Natural killer cell (primary cell): Measurements from ENCODE around the gene STK32B. TPM values are rescaled to one million over a fixed set of nuclear protein-coding genes. Genes with fewer than 3 reads are reported as not detected.

Experiments used
- ATAC-seq, 3 donors: fragments of 150-1000 bp in 2 of 3; fragments of 200-7000 bp in 1 of 3; cut with Tn5 transposase; 1 replicate in 1 of 3; 2 replicates in 2 of 3; pipeline ENCODE4 v1.10.0; 2021; ENCODE audit warnings: mild to moderate bottlenecking in 2 of 3, moderate library complexity in 2 of 3
- DNase-seq, 2 donors: peaks; one replicate each; pipeline versions ENCODE4 v3.0.0 to v3.0.0-alpha.2; 2013 to 2021; ENCODE audit warnings: mixed read lengths in 1 of 2
- H3K27ac ChIP-seq: one replicate; pipeline ENCODE4 v1.5.1; 2013; ENCODE audit warnings: mild to moderate bottlenecking, low read length
- H3K27me3 ChIP-seq: one replicate; pipeline ENCODE4 v1.6.1; 2013; ENCODE audit warnings: low read length; ENCODE audit not compliant: control insufficient read depth, insufficient read depth
- H3K36me3 ChIP-seq: one replicate; pipeline ENCODE4 v1.6.1; 2013; ENCODE audit warnings: low read length; ENCODE audit not compliant: control insufficient read depth, insufficient read depth
- H3K4me1 ChIP-seq: one replicate; pipeline ENCODE4 v1.6.1; 2013; ENCODE audit warnings: low read length; ENCODE audit not compliant: control insufficient read depth, insufficient read depth
- H3K4me3 ChIP-seq: one replicate; pipeline ENCODE4 v1.5.1; 2013; ENCODE audit warnings: low read length
- H3K9me3 ChIP-seq: one replicate; pipeline ENCODE4 v1.6.1; 2013; ENCODE audit warnings: low read length; ENCODE audit not compliant: control insufficient read depth, insufficient read depth
- H3K27ac Mint-ChIP-seq, 2 donors: one replicate each; pipeline ENCODE4 v1.8.0; 2022; ENCODE audit warnings: mild to moderate bottlenecking in 2 of 2, mixed read lengths in 2 of 2, moderate library complexity in 1 of 2
- H3K27me3 Mint-ChIP-seq, 2 donors: one replicate each; pipeline ENCODE4 v1.8.0; 2022; ENCODE audit warnings: low read depth in 2 of 2, mixed read lengths in 2 of 2
- H3K36me3 Mint-ChIP-seq: one replicate; pipeline ENCODE4 v1.8.0; 2022; ENCODE audit warnings: mixed read lengths
- H3K4me1 Mint-ChIP-seq, 2 donors: one replicate each; pipeline ENCODE4 v1.8.0; 2022; ENCODE audit warnings: mixed read lengths in 2 of 2
- H3K4me3 Mint-ChIP-seq: one replicate; pipeline ENCODE4 v1.8.0; 2022; ENCODE audit warnings: mild to moderate bottlenecking, moderate library complexity, mixed read lengths
- H3K9me3 Mint-ChIP-seq, 2 donors: one replicate each; pipeline ENCODE4 v1.8.0; 2022; ENCODE audit warnings: mixed read lengths in 2 of 2
- WGBS: methylation state at CpG from one replicate; pipeline ENCODE4 v1.1.7; 2013; ENCODE audit warnings: missing lambda C conversion rate; ENCODE audit not compliant: insufficient coverage; 5-methylcytosine and 5-hydroxymethylcytosine counted together
- intact Hi-C: fragments of 100-400 bp; cut with micrococcal nuclease; formaldehyde crosslinking; loops from one replicate; pipeline ENCODE4 v1.14.2; 2022
- total RNA-seq, 4 donors: library from RNA; stranded (reverse); fragments of 120-200 nt in 1 of 4; gene quantifications; one replicate each; pipeline versions ENCODE4 v1.2.3 to v1.2.4, GENCODE V29; 2013 to 2022
- TF ChIP-seq, protein P1 (sequence below): fragments of 200-600 bp; IDR thresholded peaks from one replicate; pipeline ENCODE4 v1.8.0; 2022; ENCODE audit warnings: antibody characterized with exemption

Gene STK32B
- total RNA-seq, 3 donors from 2014 or later (not counting 1 experiment from before 2014, with no cell fraction given) = 0.32 to 0.33 TPM; not detected in 1

DNA sequence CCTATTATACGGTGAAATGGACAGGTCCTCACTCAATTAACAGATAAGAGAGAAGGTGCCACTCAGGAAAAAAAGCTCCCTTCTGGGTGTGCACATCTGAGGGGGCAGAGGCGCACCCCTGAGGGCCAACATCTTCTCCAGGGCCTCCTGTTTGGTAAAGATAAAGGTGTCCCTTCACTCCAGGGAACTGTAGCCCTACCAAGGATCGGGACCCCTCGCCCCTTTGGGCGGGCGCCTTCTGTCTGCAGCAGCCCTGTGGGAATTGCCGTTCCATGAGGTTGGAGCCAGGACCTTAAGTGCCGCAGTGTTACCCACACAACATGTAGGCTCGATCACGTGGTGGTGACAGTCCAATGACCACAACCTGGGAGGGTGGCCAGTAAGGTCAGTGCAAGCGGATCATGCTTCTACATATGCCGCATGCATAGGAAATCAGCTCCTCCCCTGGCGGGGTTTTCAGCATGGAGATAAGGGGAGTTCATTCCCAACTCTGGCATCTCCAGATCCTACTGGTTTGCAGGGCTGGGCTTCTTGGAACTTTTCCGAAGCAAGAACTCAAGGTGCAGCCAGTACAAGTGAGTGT is 403.8 kb downstream of the STK32B start:
- Mint-ChIP-seq H3K36me3 (no peaks in the 10 kb centered on the region), H3K9me3 (no peaks in the 10 kb centered on the region), H3K4me3 (no peak overlapping the region), H3K4me1 (no peaks in the 10 kb centered on the region), H3K27me3 (no peaks in the 10 kb centered on the region), H3K27ac (no peak overlapping the region)
- Histone ChIP-seq H3K36me3 (no peaks in the 10 kb centered on the region), H3K27ac (no peak overlapping the region), H3K4me3 (no peak overlapping the region), H3K9me3 (no peaks in the 10 kb centered on the region), H3K27me3 (no peaks in the 10 kb centered on the region), H3K4me1 (no peaks in the 10 kb centered on the region)
- ATAC-seq (no peak), DNase-seq (no peak)
- intact Hi-C loops = no loop called here
- TF ChIP-seq, protein P1, sequence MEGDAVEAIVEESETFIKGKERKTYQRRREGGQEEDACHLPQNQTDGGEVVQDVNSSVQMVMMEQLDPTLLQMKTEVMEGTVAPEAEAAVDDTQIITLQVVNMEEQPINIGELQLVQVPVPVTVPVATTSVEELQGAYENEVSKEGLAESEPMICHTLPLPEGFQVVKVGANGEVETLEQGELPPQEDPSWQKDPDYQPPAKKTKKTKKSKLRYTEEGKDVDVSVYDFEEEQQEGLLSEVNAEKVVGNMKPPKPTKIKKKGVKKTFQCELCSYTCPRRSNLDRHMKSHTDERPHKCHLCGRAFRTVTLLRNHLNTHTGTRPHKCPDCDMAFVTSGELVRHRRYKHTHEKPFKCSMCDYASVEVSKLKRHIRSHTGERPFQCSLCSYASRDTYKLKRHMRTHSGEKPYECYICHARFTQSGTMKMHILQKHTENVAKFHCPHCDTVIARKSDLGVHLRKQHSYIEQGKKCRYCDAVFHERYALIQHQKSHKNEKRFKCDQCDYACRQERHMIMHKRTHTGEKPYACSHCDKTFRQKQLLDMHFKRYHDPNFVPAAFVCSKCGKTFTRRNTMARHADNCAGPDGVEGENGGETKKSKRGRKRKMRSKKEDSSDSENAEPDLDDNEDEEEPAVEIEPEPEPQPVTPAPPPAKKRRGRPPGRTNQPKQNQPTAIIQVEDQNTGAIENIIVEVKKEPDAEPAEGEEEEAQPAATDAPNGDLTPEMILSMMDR = no peak
- WGBS = 94% methylated on average over 14 of the region's 14 CpGs

DNA sequence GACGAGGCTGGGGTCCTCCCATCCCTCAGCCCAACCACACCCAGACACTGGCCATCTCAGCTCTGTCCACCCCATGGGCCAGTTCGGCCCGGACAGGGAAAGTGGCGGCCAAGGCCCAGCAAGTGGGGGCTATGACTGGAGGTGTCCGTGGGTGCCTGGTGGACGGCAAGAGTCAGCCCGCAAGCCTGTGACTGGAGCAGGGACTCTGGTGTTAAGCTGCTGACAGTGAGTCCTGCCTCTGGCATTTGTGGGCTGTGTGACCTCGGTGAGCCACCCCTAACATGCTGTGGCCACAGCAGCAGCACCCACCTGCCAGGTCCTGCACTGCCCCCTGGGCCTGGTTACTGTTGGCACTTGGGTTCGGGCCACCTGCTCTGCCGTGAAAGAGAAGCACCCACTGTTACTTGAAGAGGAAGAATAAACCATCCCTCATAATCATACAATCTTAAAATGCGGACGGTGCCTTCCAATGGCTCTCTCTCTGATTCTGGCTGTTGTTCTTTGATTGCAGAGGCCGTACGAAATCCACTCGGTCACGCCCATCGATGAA is 405.1 kb downstream of the STK32B start:
- Mint-ChIP-seq H3K4me3 (no peak overlapping the region), H3K27me3 (no peaks in the 10 kb centered on the region), H3K27ac (no peak overlapping the region), H3K36me3 (no peaks in the 10 kb centered on the region), H3K4me1 (no peaks in the 10 kb centered on the region), H3K9me3 (no peaks in the 10 kb centered on the region)
- no peak for ATAC-seq
- intact Hi-C loops = no loop called here
- TF ChIP-seq, protein P1 = no peak
- Histone ChIP-seq H3K27ac (no peak overlapping the region), H3K36me3 (no peaks in the 10 kb centered on the region), H3K27me3 (no peaks in the 10 kb centered on the region), H3K4me3 (no peak overlapping the region), H3K9me3 (no peaks in the 10 kb centered on the region), H3K4me1 (no peaks in the 10 kb centered on the region)
- no peak for DNase-seq
- WGBS = 91% methylated on average over 17 of the region's 17 CpGs

DNA sequence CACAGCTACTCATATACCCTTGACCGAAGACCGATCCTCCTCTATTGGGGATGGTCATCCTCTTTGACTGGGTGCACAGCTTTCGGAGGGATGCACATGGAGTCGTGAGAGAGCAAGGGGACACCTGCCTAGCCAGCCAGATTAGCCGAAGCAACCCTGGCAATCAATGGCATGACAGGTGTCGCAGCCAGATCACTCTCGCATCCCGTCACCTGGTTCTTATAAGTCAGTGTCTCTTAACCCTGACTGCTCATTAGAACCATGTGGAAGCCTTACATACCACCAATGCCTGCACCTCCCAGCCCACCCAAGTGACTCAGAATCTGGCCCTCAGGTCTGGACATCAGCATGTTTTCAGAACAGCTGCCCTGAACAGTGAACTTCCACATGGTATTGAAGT is 407.4 kb downstream of the STK32B start:
- H3K4me1 Mint-ChIP-seq = no peaks in the 10 kb centered on the region
- no peak overlapping the region for H3K4me3 Mint-ChIP-seq
- Histone ChIP-seq H3K36me3 (no peaks in the 10 kb centered on the region), H3K4me3 (no peak overlapping the region), H3K9me3 (no peaks in the 10 kb centered on the region), H3K27me3 (no peaks in the 10 kb centered on the region), H3K27ac (no peak overlapping the region), H3K4me1 (no peaks in the 10 kb centered on the region)
- DNase-seq (no peak), ATAC-seq (no peak)
- no peaks in the 10 kb centered on the region for H3K36me3 Mint-ChIP-seq
- 94% methylated on average over 8 of the region's 8 CpGs for WGBS
- no peaks in the 10 kb centered on the region for H3K27me3 Mint-ChIP-seq
- intact Hi-C loops = no loop called here
- H3K27ac Mint-ChIP-seq = no peak overlapping the region
- no peaks in the 10 kb centered on the region for H3K9me3 Mint-ChIP-seq
- TF ChIP-seq, protein P1 = no peak

DNA sequence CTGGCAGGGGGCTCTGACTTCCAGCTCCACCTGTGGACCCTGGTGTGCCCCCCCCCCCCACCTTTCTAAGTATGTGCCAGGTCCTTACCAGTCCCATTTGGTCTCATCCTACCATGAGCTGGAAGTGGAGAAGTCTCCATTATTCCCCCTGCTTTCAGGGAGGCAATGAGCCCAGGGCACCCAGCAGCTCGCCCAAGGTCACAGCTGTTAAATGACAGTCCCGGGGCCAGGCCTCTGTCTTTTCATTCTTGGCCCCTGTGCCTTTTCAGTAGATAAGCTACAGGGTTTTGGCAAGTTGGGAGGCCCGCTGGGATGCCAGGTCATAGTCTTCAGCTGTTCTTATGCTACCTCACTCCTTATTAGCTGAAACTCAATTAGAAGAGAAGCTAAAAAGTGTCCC is 408.0 kb downstream of the STK32B start:
- Histone ChIP-seq H3K9me3 (no peaks in the 10 kb centered on the region), H3K4me1 (no peaks in the 10 kb centered on the region), H3K27ac (no peak overlapping the region), H3K27me3 (no peaks in the 10 kb centered on the region), H3K36me3 (no peaks in the 10 kb centered on the region), H3K4me3 (no peak overlapping the region)
- Mint-ChIP-seq H3K9me3 (no peaks in the 10 kb centered on the region), H3K36me3 (no peaks in the 10 kb centered on the region), H3K27me3 (no peaks in the 10 kb centered on the region), H3K4me3 (no peak overlapping the region), H3K4me1 (no peaks in the 10 kb centered on the region), H3K27ac (no peak overlapping the region)
- 73% methylated on average over 3 of the region's 3 CpGs for WGBS
- DNase-seq (no peak), ATAC-seq (no peak)
- intact Hi-C loops = no loop called here
- TF ChIP-seq, protein P1 = no peak
